ENCODE results near the gene PBRM1.

PBRM1 gene

DNA sequence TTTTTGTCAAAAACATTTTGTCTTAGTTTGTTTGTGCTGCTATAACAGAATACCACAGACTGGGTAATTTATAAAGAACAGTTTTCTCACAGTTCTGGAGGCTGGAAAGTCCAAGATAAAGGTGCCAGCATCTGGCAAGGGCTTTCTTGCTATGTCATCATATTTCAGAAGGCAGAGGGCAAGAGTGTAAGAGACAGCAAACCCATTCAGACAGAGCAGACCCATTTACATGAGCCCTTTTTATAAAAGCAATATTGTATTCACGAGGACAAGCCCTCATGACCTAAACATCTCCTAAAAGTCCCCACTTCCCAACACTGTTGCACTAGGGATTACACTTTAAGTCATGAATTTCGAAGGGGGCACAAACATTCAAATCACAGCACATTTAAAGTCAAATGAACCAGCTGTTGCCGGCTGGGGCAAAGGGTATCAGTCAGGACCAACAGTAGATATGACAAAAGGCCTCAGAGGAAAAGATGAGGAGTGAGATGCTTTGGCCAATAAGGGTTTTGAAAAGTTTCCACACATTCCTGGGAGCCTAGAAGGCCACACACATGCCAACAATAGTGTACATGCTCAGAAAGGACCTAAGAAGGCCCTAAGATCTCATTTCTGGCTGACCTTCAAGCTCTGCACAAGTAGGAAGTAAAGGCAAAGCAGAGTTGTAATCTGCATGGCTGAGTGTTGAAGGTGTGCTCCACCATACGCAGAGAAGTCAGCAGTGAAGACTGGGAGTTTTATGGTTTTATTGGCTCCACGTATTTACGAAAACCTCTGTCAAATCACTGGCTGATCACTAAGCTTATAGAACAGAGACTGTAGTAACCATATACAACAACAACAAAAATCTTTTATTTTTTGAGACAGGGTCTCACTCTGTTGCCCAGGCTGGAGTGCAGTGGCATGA, 111.4 kb downstream of the PBRM1 start:
- no peak for DNase-seq (ENCODE audit: low read depth, low spot score)

DNA sequence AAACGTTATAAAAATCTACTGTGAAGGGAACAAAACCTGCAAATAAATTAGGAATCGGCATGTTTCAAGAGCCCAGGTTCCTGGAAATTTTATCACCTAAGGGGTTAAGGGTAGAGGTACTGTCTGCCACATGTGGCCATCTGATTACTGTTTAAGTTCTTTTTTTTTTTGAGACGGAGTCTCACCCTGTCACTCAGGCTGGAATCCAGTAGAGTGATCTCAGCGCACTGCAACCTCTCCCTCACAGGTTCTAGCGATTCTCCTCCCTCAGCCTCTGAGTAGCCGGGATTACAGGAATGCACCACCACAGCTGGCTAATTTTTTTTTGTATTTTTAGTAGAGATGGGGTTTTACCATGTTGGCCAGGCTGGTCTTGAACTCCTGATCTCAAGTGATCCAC, 113.5 kb downstream of the PBRM1 start:
- DNase-seq (ENCODE audit: low read depth, low spot score): no peak

DNA sequence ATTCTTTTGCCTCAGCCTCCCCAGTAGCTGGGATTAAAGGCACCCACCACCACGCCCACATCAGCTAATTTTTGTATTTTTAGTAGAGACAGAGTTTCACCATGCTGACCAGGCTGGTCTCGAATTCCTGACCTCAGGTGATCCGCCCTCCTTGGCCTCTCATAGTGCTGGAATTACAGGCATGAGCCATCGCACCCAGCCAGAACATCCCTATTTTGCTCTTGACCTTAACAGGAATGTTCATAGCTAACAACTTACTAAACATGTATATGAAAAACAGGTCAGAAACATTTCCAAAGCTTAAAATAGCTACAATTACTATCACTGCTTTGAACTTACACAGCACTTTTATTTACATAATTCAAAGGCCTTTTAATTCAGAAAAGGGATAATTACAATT, 115.6 kb downstream of the PBRM1 start:
- DNase-seq (ENCODE audit: low read depth, low spot score): no peak

GRCh38 chr3:52568069-52568468, 117.6 kb downstream of the PBRM1 start:
- DNase-seq (ENCODE audit: low read depth, low spot score): no peak

DNA sequence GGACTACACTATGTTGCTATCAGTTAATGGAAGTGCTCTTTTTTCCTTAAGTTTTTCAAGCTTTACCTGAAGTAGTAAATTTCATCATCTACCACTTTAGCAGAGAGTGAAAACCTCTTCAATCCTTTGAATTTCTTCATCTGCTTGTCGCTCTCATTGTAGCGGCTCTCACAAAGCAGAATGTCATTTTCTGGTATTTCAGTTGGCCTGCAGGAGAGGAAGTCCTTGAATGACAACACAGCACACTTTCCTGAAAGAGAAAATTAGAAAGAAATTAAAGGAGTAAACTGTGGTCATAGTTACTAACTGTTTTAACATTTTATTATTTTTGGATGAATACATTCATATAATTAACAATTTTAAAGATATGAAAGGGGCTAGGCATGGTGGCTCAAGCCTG, 121.7 kb downstream of the PBRM1 start:
- no peak for DNase-seq (ENCODE audit: low read depth, low spot score)

DNA sequence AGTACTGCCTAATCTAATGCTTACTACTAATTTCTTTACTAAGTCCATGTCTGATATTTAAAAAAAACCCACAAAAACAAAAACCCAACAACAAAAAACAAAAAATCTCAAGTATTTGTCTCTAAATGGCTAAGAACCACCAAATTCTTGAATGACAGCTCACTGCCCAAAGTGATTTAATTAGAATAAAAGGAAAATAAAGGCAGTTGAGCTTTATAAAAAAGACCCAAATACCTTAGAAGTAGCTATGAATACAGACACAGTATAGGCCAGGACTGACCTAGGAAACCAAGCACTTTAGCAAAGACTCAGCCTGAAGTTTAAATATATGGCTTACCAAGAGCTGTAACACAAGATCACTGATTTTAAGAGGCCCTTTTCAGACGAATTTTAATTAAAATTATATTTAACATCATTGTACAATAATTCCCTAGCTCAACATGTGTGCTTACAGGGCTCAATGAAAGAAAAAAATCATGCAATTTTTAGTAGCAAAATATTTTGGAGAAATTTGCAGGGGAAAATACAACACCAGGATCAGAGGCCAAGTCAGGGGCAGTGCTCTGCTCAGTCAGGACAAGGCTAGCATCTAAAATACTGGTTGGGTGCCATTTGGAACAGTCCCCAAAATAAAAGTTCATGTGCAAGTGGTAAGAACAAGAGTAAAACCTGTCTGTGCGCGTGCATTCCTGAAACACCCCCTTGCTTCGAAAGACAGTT, 124.5 kb downstream of the PBRM1 start:
- no peak for DNase-seq (ENCODE audit: low read depth, low spot score)

- no peak for DNase-seq (ENCODE audit: low read depth, low spot score)
Observed at GRCh38 chr3:52558436-52558835, 127.3 kb downstream of the PBRM1 start.

DNA sequence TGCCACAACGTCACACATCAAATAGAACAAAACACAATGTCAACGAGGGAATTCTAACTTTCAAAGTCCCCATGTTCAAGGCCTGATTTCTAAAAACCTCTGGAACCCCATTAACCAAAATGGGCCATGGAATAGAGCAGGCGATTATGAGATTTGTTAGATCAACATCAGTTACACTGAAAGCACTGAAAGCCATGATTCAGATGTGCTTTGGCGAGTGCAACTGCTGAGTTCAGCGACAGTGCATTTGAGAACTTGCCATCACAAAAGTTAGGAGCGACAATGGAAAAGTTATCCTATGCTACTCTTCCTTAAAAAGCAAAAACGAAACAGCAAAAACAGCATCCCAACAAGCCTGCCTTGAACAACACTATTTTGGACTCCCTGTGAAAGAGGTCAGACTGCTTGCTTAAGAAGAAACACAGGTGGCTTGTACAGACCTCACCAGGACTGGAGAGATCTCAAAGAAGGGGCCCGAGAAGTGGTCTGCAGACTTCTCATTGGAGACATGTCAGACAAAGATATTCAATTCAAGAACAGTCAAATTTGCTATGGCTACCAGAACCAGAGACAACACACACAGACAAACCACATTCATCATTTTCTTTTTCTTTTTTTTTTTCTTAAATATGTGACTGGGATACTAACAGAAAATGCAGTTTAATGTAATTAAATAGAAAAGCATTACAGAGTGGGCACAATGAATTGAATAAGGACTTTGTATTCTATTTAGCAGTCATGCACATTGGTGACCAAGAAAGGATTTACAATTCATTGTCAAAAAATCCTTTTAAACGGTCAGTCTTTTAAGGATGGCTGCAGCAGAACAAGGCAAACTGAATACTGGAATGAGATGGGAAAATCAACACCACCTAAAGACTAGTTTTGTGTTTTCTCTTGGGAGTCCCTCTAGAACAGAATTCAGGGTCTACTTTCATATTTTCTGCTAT, 128.4 kb downstream of the PBRM1 start:
- DNase-seq (ENCODE audit: low read depth, low spot score): no peak

DNA sequence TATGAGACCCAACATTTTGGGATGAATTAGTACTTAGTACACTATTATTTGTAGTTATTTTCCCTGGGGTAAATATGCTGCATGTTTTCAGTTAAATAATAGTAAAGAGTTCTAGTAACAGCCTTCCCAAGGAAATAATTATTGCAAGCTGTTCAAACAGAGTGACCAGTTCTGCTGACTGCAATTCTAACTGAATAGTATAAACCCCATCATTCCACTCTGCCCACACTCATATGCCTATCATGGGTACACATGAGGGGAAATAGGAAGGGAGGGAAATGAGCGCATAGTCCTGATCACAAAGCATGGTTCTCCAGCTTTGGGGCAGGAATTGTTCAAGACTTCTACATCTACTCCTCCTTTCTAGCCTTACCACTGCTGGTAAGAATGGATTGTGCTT, 130.7 kb downstream of the PBRM1 start:
- no peak for DNase-seq (ENCODE audit: low read depth, low spot score)

GRCh38 chr3:52554026-52554755, 131.5 kb downstream of the PBRM1 start:
- DNase-seq (ENCODE audit: low read depth, low spot score): no peak

DNA sequence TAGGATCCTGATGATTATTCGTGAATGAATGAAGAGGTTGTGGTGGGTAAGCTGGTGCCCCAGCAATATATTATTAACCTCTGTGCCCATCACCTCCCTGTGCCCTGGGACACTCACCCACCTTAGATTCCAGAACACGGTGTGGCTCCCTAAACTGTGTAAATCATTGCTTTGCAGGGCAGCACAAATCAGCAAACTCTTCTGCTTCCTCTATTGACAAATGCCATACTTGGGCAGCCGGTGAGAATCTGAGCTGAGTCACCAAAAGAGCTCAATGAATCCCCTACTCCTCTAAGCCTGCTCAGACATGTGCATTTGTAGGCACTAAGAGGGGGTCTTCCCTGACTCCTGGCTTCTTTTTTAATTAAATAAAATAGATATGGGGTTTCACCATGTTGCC, 133.6 kb downstream of the PBRM1 start:
- no peak for DNase-seq (ENCODE audit: low read depth, low spot score)

DNA sequence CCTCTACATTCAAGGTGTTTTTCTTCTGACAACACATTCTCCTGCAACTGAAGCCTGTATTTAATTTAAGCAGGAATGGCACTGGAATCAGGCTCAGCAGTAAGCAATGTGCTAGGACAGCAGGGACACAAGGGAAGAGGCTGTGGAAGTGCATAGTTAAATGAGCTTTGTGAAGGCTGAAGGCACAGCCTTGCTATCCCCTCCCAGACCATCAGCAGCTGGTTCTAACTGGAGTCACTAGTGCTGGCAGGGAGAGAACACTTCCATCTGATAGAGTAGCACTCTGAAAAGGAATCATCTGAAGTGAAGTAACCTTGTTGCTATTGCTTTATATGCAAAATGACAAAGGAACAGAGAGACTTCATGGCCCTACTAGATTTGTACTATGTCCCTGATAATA, 134.6 kb downstream of the PBRM1 start:
- no peak for DNase-seq (ENCODE audit: low read depth, low spot score)

DNA sequence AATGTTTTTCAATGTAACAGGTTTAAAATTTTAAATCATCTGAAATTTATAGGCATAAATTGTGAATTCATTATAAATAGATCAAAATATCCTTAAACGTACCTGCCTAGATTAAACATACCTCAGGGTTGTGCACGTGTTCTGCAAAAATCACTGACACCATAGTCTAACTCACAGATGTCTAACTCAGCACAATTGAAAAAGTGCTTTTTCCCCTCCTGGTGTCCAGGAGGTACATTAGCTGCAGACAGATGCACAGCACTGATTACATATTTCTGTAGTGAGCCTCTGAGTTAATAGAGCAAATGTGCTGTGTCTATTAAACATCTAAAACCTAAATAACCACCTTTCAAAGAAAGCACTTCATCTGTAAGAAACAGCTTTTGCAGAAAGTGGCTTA, 138.6 kb downstream of the PBRM1 start:
- no peak for DNase-seq (ENCODE audit: low read depth, low spot score)

DNA sequence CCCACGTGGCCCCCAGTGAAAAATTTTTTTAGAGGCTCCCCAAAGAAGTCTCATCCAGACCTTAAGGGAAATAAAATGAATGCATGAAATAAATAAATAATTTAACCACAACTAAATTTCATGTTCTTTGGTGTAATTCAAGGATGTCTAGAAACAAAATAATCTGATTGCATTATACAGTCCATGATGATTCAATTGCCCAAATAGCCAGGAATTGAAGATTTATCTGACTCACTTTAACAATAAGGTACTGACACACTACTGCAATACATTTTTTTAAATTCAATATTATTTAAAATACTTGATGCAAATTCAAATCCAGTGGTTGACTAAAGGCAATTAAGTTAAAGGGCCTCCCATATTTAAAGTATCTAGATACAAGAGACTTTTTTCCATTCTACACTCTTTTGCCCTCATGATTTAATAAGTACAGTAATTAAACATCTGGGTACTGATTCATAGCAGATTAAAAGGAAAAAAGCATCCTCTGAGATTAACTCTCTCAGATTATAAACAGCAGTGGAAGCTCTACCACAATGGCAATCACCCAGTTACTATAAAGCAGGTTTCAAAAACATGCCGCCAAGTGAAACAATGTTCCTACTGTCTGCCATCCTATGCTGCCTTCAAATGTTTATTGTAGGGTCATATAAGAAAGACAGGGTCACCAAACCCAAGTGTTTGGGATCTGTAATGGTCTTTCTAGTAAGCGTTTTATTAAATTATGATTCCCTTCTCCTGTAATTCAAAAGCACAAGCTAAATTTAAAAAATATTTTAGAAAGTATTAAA, 139.4 kb downstream of the PBRM1 start:
- DNase-seq (ENCODE audit: low read depth, low spot score): no peak

GRCh38 chr3:52544937-52545336, 140.8 kb downstream of the PBRM1 start:
- DNase-seq (ENCODE audit: low read depth, low spot score): no peak

DNA sequence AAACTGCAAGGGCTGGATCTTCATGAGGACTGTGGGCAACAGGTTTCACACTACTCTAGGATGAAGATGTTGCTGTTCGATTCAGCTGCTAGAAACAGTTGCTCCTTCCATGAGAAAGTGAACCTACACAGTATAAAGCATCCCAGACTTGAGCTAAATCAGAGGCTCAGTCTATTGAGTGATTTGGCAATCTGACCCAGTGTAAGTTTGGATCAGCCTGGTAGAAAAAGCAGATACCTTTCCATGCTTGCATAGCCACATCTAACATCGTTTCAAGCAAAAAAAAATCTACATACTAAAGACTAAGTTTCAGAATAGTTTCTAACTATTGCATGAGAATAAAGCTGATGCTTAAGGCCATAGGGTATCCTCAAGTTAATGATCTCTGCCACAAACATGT, 144.7 kb downstream of the PBRM1 start:
- no peak for DNase-seq (ENCODE audit: low read depth, low spot score)

- no peak for DNase-seq (ENCODE audit: low read depth, low spot score)
Observed at GRCh38 chr3:52539010-52539653, 146.6 kb downstream of the PBRM1 start.

DNA sequence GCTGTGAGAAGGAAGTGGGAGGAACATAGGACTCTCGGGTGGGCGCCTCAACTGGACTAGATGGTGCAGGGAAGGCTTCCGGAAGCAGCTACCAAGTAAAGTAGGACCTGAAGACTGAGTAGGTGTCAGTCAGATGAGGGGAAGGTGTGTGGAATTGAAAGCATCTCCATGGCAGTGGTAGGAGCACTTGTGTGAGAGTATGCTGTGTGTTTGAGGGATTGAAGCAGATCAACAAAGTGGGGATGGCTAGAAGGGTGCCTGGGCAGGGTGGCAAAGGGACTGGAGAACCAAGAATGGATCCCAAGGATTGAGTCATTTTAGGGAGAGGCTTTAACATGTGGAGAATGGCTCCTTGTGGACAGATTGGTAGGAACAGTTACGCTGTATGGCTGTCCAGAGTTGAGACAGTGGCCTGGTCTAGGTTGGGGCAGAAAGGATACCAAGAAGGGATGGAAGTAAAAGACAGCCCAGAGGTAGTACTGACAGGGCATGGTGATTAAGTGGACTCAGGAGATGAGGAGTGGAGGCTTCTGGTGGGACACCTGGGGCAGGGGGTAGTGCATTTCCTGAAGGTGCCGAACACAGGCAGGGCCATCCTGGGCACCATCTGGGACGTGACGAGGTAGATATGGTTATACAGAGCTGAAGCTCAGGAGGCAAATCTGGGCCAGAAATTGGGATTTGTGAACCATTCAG, 147.8 kb downstream of the PBRM1 start:
- DNase-seq (ENCODE audit: low read depth, low spot score): no peak

DNA sequence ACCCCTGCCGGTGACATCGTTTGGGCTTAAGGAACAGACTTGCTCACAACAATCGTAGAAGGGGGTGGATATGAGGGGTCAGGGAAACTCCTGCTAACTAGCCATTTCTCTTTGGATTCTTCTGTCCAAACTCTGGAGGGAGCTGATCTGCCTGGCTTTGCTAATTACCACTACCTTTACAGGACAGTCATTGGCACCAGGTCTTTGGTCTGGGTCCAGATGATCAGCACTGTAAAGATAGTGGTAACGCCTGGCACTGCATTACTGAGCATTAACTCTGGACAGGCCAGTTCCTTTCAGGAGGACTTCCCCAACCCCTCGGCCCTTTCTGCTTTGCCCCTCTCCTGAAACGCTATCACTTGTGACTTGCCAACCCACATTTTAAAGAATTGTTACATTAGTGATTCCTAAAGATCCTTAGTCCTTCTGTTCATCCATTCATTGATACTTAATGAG, 148.5 kb downstream of the PBRM1 start:
- DNase-seq (ENCODE audit: low read depth, low spot score): no peak
